Osteocyte (in vitro differentiated cells): Measurements from ENCODE around the gene WDFY3. TPM values are rescaled to one million over a fixed set of nuclear protein-coding genes. Genes with fewer than 3 reads are reported as not detected.

Experiments used
- DNase-seq: peaks from one replicate; pipeline ENCODE4 v3.0.0; 2021; ENCODE audit warnings: mixed read lengths; ENCODE audit not compliant: unreplicated experiment; ENCODE audit errors: extremely low spot score
- H3K27ac Mint-ChIP-seq: one replicate; pipeline ENCODE4 v1.8.0; 2021; ENCODE audit warnings: mild to moderate bottlenecking, mixed read lengths; ENCODE audit not compliant: unreplicated experiment
- H3K27me3 Mint-ChIP-seq: one replicate; pipeline ENCODE4 v1.8.0; 2021; ENCODE audit warnings: mixed read lengths; ENCODE audit not compliant: unreplicated experiment
- H3K36me3 Mint-ChIP-seq: one replicate; pipeline ENCODE4 v1.8.0; 2021; ENCODE audit warnings: mixed read lengths; ENCODE audit not compliant: unreplicated experiment
- H3K4me1 Mint-ChIP-seq: one replicate; pipeline ENCODE4 v1.8.0; 2021; ENCODE audit warnings: mixed read lengths; ENCODE audit not compliant: unreplicated experiment
- H3K4me3 Mint-ChIP-seq: one replicate; pipeline ENCODE4 v1.8.0; 2021; ENCODE audit warnings: mild to moderate bottlenecking, moderate library complexity, mixed read lengths; ENCODE audit not compliant: unreplicated experiment
- H3K9me3 Mint-ChIP-seq: one replicate; pipeline ENCODE4 v1.8.0; 2021; ENCODE audit warnings: mixed read lengths; ENCODE audit not compliant: unreplicated experiment
- total RNA-seq: library from RNA; stranded (reverse); gene quantifications from 2 replicates; pipeline ENCODE4 v1.2.1, GENCODE V29; 2021
- TF ChIP-seq, protein P1 (sequence below): fragments of 200-600 bp; sonication (generic); IDR thresholded peaks from 2 replicates; pipeline ENCODE4 v1.5.0; 2021; ENCODE audit warnings: antibody characterized with exemption, mild to moderate bottlenecking, moderate library complexity

The WDFY3 gene
- total RNA-seq, 1 donor from 2014 or later, result 91.4 TPM

GRCh38 chr4:84917869-84918600 is 48.5 kb downstream of the WDFY3 start:
- H3K9me3 Mint-ChIP-seq, result no peaks in the 10 kb centered on the region
- H3K27ac Mint-ChIP-seq, result no peak overlapping the region
- peaks cover 41% of the 10 kb centered on the region for H3K4me1 Mint-ChIP-seq
- peaks cover 28% of the 10 kb centered on the region for H3K36me3 Mint-ChIP-seq
- no peaks in the 10 kb centered on the region for H3K27me3 Mint-ChIP-seq
- H3K4me3 Mint-ChIP-seq, result no peak overlapping the region
- TF ChIP-seq, protein P1, sequence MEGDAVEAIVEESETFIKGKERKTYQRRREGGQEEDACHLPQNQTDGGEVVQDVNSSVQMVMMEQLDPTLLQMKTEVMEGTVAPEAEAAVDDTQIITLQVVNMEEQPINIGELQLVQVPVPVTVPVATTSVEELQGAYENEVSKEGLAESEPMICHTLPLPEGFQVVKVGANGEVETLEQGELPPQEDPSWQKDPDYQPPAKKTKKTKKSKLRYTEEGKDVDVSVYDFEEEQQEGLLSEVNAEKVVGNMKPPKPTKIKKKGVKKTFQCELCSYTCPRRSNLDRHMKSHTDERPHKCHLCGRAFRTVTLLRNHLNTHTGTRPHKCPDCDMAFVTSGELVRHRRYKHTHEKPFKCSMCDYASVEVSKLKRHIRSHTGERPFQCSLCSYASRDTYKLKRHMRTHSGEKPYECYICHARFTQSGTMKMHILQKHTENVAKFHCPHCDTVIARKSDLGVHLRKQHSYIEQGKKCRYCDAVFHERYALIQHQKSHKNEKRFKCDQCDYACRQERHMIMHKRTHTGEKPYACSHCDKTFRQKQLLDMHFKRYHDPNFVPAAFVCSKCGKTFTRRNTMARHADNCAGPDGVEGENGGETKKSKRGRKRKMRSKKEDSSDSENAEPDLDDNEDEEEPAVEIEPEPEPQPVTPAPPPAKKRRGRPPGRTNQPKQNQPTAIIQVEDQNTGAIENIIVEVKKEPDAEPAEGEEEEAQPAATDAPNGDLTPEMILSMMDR, result no peak
- no peak for DNase-seq

DNA sequence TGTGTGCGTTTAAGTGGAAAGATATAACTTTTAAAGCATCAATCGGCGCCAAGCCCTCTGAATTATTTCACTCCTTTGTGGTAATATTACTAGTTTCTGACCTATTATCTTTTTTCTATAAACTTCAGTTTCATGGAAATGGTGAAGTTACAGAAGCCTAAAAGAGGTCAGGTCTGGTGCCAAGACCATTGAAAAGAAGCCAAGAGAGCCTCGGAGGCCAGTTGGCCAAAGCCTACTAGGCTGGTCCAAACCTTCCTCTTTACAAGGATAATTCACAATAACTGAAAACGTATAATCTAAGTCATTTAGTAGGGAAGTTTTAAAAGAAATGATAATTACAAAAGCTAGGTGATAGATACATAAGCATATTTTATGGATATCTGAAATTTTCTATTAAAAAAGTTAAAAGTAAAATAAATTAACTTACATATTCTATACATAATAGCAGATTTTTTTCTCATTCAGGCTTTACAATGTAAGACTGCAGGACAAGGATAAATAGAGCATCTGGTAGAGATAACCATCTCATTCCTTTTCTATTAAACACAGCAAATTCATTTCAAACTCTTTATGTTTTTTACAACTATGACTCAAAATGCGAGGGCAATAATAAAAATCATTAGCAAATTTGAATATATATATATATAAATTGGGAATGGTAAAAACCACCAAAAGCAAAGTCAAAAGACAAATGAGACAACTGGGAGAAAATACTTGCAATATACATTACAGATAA is 49.2 kb downstream of the WDFY3 start:
- no peak overlapping the region for H3K27ac Mint-ChIP-seq
- no peak for DNase-seq
- H3K4me3 Mint-ChIP-seq, result no peak overlapping the region
- TF ChIP-seq, protein P1, result no peak
- no peaks in the 10 kb centered on the region for H3K27me3 Mint-ChIP-seq
- peaks cover 39% of the 10 kb centered on the region for H3K4me1 Mint-ChIP-seq
- no peaks in the 10 kb centered on the region for H3K9me3 Mint-ChIP-seq
- peaks cover 29% of the 10 kb centered on the region for H3K36me3 Mint-ChIP-seq

DNA sequence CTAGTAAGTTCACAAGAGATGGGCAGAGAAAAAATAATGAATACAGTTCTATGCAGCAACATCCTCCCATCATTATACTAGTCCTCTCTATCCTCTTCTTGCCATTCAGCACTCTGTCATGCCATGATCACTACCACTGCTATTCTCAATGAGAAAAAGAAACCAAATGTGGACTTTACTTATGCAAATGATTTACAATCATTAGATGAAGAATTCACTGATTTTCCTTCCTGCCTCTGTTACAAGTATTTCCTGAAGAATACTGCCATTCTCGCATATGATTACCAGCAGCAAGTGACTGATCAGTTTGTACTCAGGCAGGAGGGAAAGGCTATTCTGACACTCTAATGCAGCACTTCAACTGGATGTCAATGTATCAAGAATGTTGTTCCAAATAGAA is 50.3 kb downstream of the WDFY3 start:
- no peaks in the 10 kb centered on the region for H3K27me3 Mint-ChIP-seq
- no peak for DNase-seq
- TF ChIP-seq, protein P1, result no peak
- H3K4me3 Mint-ChIP-seq, result no peak overlapping the region
- peaks cover 37% of the 10 kb centered on the region for H3K4me1 Mint-ChIP-seq
- no peaks in the 10 kb centered on the region for H3K9me3 Mint-ChIP-seq
- no peak overlapping the region for H3K27ac Mint-ChIP-seq
- H3K36me3 Mint-ChIP-seq, result peaks cover 29% of the 10 kb centered on the region

DNA sequence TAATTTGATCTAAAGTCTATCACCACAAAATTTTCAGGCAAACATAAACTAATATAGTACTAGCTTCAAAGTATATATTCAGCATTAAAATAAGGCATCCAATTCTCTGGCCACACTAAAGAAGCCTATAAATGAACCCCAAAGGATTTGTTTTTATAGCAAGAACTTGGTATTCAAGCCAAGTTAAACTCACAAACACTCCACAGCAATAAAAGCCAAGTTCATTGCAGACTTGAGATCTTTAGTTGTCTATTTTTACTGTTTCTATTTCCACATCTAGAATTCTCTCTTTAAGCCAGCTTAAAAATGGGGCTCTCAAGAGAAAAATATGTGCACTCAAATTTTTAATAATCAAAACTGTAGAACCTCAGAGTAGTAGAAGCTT is 51.1 kb downstream of the WDFY3 start:
- TF ChIP-seq, protein P1, result no peak
- DNase-seq, result no peak

GRCh38 chr4:84914686-84915395 is 51.6 kb downstream of the WDFY3 start:
- TF ChIP-seq, protein P1, result no peak
- Mint-ChIP-seq H3K27me3 (no peaks in the 10 kb centered on the region), H3K27ac (no peak overlapping the region), H3K9me3 (no peaks in the 10 kb centered on the region), H3K4me1 (peaks cover 26% of the 10 kb centered on the region), H3K36me3 (peaks cover 31% of the 10 kb centered on the region), H3K4me3 (no peak overlapping the region)
- DNase-seq, result no peak

More for the DNA sequence above, 51.1 kb downstream of the WDFY3 start:
- Mint-ChIP-seq H3K36me3 (peaks cover 32% of the 10 kb centered on the region), H3K4me3 (no peak overlapping the region), H3K9me3 (no peaks in the 10 kb centered on the region), H3K27ac (peak overlapping the region; percentile 53), H3K27me3 (no peaks in the 10 kb centered on the region), H3K4me1 (peaks cover 29% of the 10 kb centered on the region)
